ENCODE results near the gene TK1. TPM values are rescaled to one million over a fixed set of nuclear protein-coding genes. Genes with fewer than 3 reads are reported as not detected.

The TK1 gene
- total RNA-seq, 1 experiment from 2014 or later = 340 TPM

DNA sequence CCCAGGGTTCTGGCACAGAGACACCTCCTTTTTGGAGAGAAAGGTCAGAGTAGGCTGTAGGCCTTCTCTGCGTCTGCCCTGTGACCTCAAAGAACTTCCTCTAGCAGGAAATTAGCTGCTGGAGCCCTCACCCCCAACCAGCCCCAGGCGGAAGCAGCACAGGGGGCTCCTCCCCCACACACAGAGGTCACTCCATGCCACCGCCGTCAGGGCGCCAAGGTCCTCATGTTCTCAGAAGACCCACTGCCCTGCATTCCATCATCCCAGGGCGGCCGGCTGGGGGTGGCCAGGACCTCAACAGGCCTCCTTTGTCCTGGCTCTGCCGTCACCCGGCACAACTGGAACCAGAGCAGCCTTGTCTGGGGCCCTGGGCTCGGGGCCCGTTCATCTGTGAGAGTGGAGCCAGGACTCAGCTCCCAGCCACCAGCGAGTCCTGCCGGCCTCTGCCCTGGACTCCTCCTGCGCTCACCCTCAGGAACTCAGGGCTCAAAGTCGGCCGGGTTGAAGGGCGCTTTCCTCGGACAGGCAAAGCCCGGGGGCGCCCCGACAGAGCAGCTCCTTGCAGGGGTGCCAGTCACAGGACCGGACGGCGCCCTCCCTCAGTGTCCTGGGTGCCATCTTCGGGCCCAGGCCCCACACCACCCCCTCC is 59.5 kb downstream of the TK1 start:
- Histone ChIP-seq H3K4me3 (ENCODE audit: low read length) (peak overlapping the region; percentile 95), H3F3A (ENCODE audit: low read length, unreplicated experiment) (no peaks in the 10 kb centered on the region), H3K27ac (ENCODE audit: low read length) (peak overlapping the region; percentile 79), H3K79me2 (ENCODE audit: low read length) (peaks cover 23% of the 10 kb centered on the region), H3K4me2 (ENCODE audit: low read length) (peak overlapping the region; percentile 99), H3K9me3 (ENCODE audit: low read length) (no peaks in the 10 kb centered on the region), H4K20me1 (ENCODE audit: low read length) (no peaks in the 10 kb centered on the region), H3K9me2 (replicated peaks; ENCODE audit: low read length) (no peaks in the 10 kb centered on the region), H3K27me3 (ENCODE audit: low read length) (no peaks in the 10 kb centered on the region), H3K9ac (ENCODE audit: low read length) (peak overlapping the region; percentile 83), H3K36me3 (ENCODE audit: low read depth, low read length) (peaks cover 15% of the 10 kb centered on the region; the same call in 1 of the 2 replicates), H3K4me1 (ENCODE audit: insufficient read depth, low read length) (peaks cover 22% of the 10 kb centered on the region), H2AFZ (ENCODE audit: low read length) (peak overlapping the region; percentile 79)
- CTCF ChIA-PET = interaction anchor here (0.7 to 1.6 kb wide), 3 partner anchors 13 to 124 kb away, joined by 3 to 4 read pairs (median 3); no protein-coding TSS in a partner anchor
- peak; percentile 24 for DNase-seq
- intact Hi-C loops (cut with micrococcal nuclease) = no loop called here
- TF ChIP-seq EZH2 (IDR thresholded peaks at IDR 0.05; ENCODE audit: low read length, unreplicated experiment) (no peak), CTCF (conservative IDR thresholded peaks at IDR 0.05; ENCODE audit: low read depth, low read length) (no peak), EZH2phosphoT487 (IDR thresholded peaks at IDR 0.05; ENCODE audit: borderline replicate concordance, low read length) (no peak)
- POLR2A ChIA-PET (ENCODE audit: unreplicated experiment) = no interaction called here
- peak; percentile 13 for ATAC-seq
- no TSS peak for BruUV-seq (replicated peaks)

GRCh38 chr17:78126895-78127238 is 60.0 kb downstream of the TK1 start:
- Histone ChIP-seq H3K36me3 (ENCODE audit: low read depth, low read length) (peaks cover 15% of the 10 kb centered on the region; the same call in 1 of the 2 replicates), H3K9me2 (replicated peaks; ENCODE audit: low read length) (no peaks in the 10 kb centered on the region), H3K4me1 (ENCODE audit: insufficient read depth, low read length) (peaks cover 18% of the 10 kb centered on the region), H3K9me3 (ENCODE audit: low read length) (no peaks in the 10 kb centered on the region), H2AFZ (ENCODE audit: low read length) (no peak overlapping the region), H3K4me2 (ENCODE audit: low read length) (peak overlapping the region; percentile 99), H3K27me3 (ENCODE audit: low read length) (no peaks in the 10 kb centered on the region), H3K27ac (ENCODE audit: low read length) (0 out of 2 replicates have a peak overlapping the region, but pooled peaks have one; percentile 79), H3K9ac (ENCODE audit: low read length) (peak overlapping the region; percentile 83), H3K4me3 (ENCODE audit: low read length) (peak overlapping the region; percentile 95), H4K20me1 (ENCODE audit: low read length) (no peaks in the 10 kb centered on the region), H3F3A (ENCODE audit: low read length, unreplicated experiment) (no peaks in the 10 kb centered on the region), H3K79me2 (ENCODE audit: low read length) (peaks cover 23% of the 10 kb centered on the region)
- POLR2A ChIA-PET (ENCODE audit: unreplicated experiment) = no interaction called here
- CTCF ChIA-PET = no interaction called here
- DNase-seq (no peak), ATAC-seq (no peak)
- intact Hi-C loops (cut with micrococcal nuclease) = no loop called here
- BruUV-seq (replicated peaks) = no TSS peak
- TF ChIP-seq EZH2 (IDR thresholded peaks at IDR 0.05; ENCODE audit: low read length, unreplicated experiment) = no peak

- no TSS peak for BruUV-seq (replicated peaks)
- DNase-seq = no peak
- H3K36me3 ChIP-seq (ENCODE audit: low read depth, low read length) = peaks cover 15% of the 10 kb centered on the region; the same call in 1 of the 2 replicates
- H3K9me3 ChIP-seq (ENCODE audit: low read length) = no peaks in the 10 kb centered on the region
- H2AFZ ChIP-seq (ENCODE audit: low read length) = no peak overlapping the region
- H3K27ac ChIP-seq (ENCODE audit: low read length) = no peak overlapping the region
- no peak for ATAC-seq
- no peaks in the 10 kb centered on the region for H4K20me1 ChIP-seq (ENCODE audit: low read length)
- H3K4me2 ChIP-seq (ENCODE audit: low read length) = peak overlapping the region; percentile 99
- no peaks in the 10 kb centered on the region for H3K9me2 ChIP-seq (replicated peaks; ENCODE audit: low read length)
- H3K79me2 ChIP-seq (ENCODE audit: low read length) = peaks cover 23% of the 10 kb centered on the region
- POLR2A ChIA-PET (ENCODE audit: unreplicated experiment) = no interaction called here
- intact Hi-C loops (cut with micrococcal nuclease) = no loop called here
- peaks cover 18% of the 10 kb centered on the region for H3K4me1 ChIP-seq (ENCODE audit: insufficient read depth, low read length)
- TF ChIP-seq EZH2phosphoT487 (IDR thresholded peaks at IDR 0.05; ENCODE audit: borderline replicate concordance, low read length) = no peak
- no peak for TF ChIP-seq EZH2 (IDR thresholded peaks at IDR 0.05; ENCODE audit: low read length, unreplicated experiment)
- TF ChIP-seq CTCF (conservative IDR thresholded peaks at IDR 0.05; ENCODE audit: low read depth, low read length) = no peak
- 0 out of 2 replicates have a peak overlapping the region, but pooled peaks have one; percentile 95 for H3K4me3 ChIP-seq (ENCODE audit: low read length)
- CTCF ChIA-PET = no interaction called here
- H3K9ac ChIP-seq (ENCODE audit: low read length) = no peak overlapping the region
- no peaks in the 10 kb centered on the region for H3F3A ChIP-seq (ENCODE audit: low read length, unreplicated experiment)
- H3K27me3 ChIP-seq (ENCODE audit: low read length) = no peaks in the 10 kb centered on the region
Observed at GRCh38 chr17:78125976-78126894, 60.6 kb downstream of the TK1 start.

Measured in PC-3 (cell line).